HL-60 (cell line): ENCODE measurements around the gene DNAJC17.

Experiments
- DNase-seq, 2 experiments: peaks; one replicate each; pipeline ENCODE4 v3.0.0-alpha.2; 2010 to 2020; ENCODE audit warnings: low read depth in 1 of 2, low spot score in 1 of 2
- H3K27ac ChIP-seq: fragments of 250-450 bp; sonication (Bioruptor Pico); replicated peaks from 2 replicates; pipeline ENCODE4 v1.5.1; 2020; ENCODE audit warnings: mild to moderate bottlenecking, moderate library complexity
- H3K27me3 ChIP-seq: fragments of 250-450 bp; sonication (Bioruptor Pico); 2 replicates; pipeline ENCODE4 v1.5.1; 2021; ENCODE audit warnings: mild to moderate bottlenecking, moderate library complexity; ENCODE audit not compliant: insufficient read depth, poor library complexity, severe bottlenecking
- H3K4me3 ChIP-seq: replicated peaks from 2 replicates; pipeline ENCODE4 v1.5.1; 2011; ENCODE audit warnings: mild to moderate bottlenecking, control low read depth, low read length; ENCODE audit not compliant: insufficient read depth
- CTCF ChIP-seq: IDR thresholded peaks from one replicate; pipeline ENCODE4 v1.5.1; 2011; ENCODE audit warnings: low read length, control low read depth, inconsistent platforms; ENCODE audit not compliant: insufficient read depth
- GABPA ChIP-seq: IDR thresholded peaks from 2 replicates; pipeline ENCODE4 v1.6.1; 2012; ENCODE audit warnings: low read depth
- POLR2AphosphoS5 ChIP-seq: IDR thresholded peaks from 2 replicates; pipeline ENCODE4 v1.6.1; 2012; ENCODE audit warnings: low read depth
- REST ChIP-seq: IDR thresholded peaks from 2 replicates; pipeline ENCODE4 v1.6.1; 2012; ENCODE audit warnings: low read depth; ENCODE audit not compliant: insufficient replicate concordance
- SPI1 ChIP-seq: IDR thresholded peaks from 2 replicates; pipeline ENCODE4 v1.6.1; 2012; ENCODE audit warnings: low read depth, mild to moderate bottlenecking, borderline replicate concordance

DNAJC17 gene

GRCh38 chr15:40826423-40827075 lies 19.3 kb upstream of the DNAJC17 start:
- H3K27ac ChIP-seq: no peak overlapping the region
- H3K4me3 ChIP-seq: no peak overlapping the region
- no peak for DNase-seq
- H3K27me3 ChIP-seq: no peaks in the 10 kb centered on the region
- TF ChIP-seq CTCF: no peak
- no peak for TF ChIP-seq REST
- TF ChIP-seq GABPA: no peak
- no peak for TF ChIP-seq POLR2AphosphoS5
- no peak for TF ChIP-seq SPI1

GRCh38 chr15:40825661-40826422 lies 18.6 kb upstream of the DNAJC17 start:
- Histone ChIP-seq H3K27ac (no peak overlapping the region), H3K27me3 (no peaks in the 10 kb centered on the region), H3K4me3 (no peak overlapping the region)
- TF ChIP-seq SPI1 (no peak), GABPA (no peak), CTCF (no peak), POLR2AphosphoS5 (no peak), REST (no peak)
- no peak for DNase-seq

- peak in 1 of 2 experiments; percentile 49 for DNase-seq
- no peaks in the 10 kb centered on the region for H3K27me3 ChIP-seq
- no peak overlapping the region for H3K27ac ChIP-seq
- TF ChIP-seq SPI1 (no peak), CTCF (no peak), POLR2AphosphoS5 (no peak), GABPA (no peak), REST (no peak)
- no peak overlapping the region for H3K4me3 ChIP-seq
Observed at GRCh38 chr15:40823572-40824343, 16.5 kb upstream of the DNAJC17 start.
